GM18868 (cell line): ENCODE measurements around the gene SLC25A2.
"Not testable (repeated sequence)": the region's sequence is repeated elsewhere in the genome, so short reads cannot be mapped to it uniquely, and the experiment has no call there.

Experiments
- ATAC-seq: cut with Tn5 transposase; IDR thresholded peaks from one replicate; pipeline ENCODE4 v1.9.1; 2021; ENCODE audit warnings: mild to moderate bottlenecking, moderate library complexity; ENCODE audit not compliant: unreplicated experiment

Gene SLC25A2

GRCh38 chr5:141303756-141304155 lies at the start of gene SLC25A2:
TSS of gene SLC25A2 (minus strand) at chr5:141304049. CDS start at chr5:141303865, 184 bp downstream.
- ATAC-seq, result no peak

GRCh38 chr5:141351591-141351990 lies 47.7 kb upstream of the SLC25A2 start:
- no peak for ATAC-seq

- peak; percentile 84 for ATAC-seq
Measured at GRCh38 chr5:141349917-141350619, 46.2 kb upstream of the SLC25A2 start, which contains the start of gene PCDHGB1. TSS of gene PCDHGB1 (plus strand) at chr5:141350099. CDS start at chr5:141350261, 162 bp downstream.

DNA sequence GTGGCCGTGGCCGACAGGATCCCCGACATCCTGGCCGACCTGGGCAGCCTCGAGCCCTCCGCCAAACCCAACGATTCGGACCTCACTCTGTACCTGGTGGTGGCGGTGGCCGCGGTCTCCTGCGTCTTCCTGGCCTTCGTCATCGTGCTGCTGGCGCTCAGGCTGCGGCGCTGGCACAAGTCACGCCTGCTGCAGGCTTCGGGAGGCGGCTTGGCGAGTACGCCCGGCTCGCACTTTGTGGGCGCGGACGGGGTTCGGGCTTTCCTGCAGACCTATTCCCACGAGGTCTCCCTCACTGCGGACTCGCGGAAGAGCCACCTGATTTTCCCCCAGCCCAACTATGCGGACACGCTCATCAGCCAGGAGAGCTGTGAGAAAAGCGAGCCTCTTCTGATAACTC lies 42.2 kb upstream of the SLC25A2 start:
- not testable (repeated sequence) for ATAC-seq

DNA sequence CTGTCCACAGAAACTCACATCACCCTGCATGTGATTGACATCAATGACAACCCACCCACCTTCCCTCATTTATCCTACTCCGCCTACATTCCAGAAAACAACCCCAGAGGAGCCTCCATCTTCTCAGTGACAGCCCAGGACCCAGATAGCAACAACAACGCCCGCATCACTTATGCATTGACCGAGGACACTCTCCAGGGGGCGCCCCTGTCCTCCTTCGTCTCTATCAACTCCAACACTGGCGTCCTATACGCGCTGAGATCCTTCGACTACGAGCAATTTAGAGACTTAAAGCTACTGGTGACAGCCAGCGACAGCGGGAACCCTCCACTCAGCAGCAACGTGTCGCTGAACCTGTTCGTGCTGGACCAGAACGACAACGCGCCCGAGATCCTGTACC lies 41.5 kb upstream of the SLC25A2 start:
- ATAC-seq, result no peak

DNA sequence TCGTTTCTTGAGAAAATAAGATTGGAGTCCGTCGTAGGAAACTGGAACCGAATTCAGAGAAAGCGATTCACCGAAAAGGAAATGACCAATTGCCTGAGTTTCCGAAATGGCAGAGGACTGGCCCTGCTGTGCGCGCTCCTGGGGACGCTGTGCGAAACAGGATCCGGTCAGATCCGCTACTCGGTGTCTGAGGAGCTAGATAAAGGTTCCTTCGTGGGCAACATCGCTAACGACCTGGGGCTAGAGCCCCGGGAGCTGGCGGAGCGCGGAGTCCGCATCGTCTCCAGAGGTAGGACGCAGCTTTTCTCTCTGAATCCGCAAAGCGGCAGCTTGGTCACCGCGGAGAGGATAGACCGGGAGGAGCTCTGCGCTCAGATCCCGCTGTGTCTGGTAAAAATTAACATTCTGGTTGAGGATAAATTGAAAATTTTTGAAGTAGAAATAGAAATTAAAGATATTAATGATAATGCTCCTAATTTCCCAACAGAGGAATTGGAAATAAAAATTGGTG lies 40.2 kb upstream of the SLC25A2 start:
- ATAC-seq, result peak; percentile 67

GRCh38 chr5:141343242-141343952 lies 39.5 kb upstream of the SLC25A2 start, which contains the start of gene PCDHGA3:
TSS of gene PCDHGA3 (plus strand) at chr5:141343829. CDS start at chr5:141344034, 205 bp downstream.
- peak; percentile 79 for ATAC-seq

DNA sequence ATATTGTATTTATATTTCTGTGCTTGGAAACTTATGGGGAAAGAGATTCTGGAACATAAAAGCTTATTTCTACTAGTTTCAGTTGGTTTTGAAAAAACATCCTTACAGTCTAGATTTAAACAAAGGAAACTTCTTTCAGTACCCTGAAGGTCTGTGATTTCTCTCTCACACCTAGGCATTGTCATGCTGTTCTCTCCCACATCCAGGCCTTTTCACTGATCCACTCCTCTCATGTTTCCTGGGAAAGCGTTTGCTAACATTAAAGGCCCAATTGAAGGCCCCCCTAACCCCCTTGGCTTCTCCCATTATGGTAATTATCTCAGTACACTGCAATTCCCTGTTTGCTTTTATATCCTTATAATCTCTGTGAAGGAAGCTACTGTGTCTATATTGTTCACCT lies 38.9 kb upstream of the SLC25A2 start:
- no peak for ATAC-seq

- ATAC-seq, result not testable (repeated sequence)
Measured at GRCh38 chr5:141340781-141341354, 37.0 kb upstream of the SLC25A2 start.

- peak; percentile 94 for ATAC-seq
Measured at GRCh38 chr5:141338538-141339306, 34.9 kb upstream of the SLC25A2 start, which contains the start of gene PCDHGA2. TSS of gene PCDHGA2 (plus strand) at chr5:141338760.

DNA sequence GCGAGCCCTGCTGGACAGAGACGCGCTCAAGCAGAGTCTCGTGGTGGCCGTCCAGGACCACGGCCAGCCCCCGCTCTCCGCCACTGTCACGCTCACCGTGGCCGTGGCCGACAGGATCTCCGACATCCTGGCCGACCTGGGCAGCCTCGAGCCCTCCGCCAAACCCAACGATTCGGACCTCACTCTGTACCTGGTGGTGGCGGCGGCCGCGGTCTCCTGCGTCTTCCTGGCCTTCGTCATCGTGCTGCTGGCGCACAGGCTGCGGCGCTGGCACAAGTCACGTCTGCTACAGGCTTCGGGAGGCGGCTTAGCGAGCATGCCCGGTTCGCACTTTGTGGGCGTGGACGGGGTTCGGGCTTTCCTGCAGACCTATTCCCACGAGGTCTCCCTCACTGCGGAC lies 28.7 kb upstream of the SLC25A2 start:
- not testable (repeated sequence) for ATAC-seq

- peak; percentile 73 for ATAC-seq
Measured at GRCh38 chr5:141330299-141331080, 26.6 kb upstream of the SLC25A2 start, which contains the start of gene PCDHGA1. TSS of gene PCDHGA1 (plus strand) at chr5:141330514.

- ATAC-seq, result no peak
Measured at GRCh38 chr5:141328231-141328630, 24.4 kb upstream of the SLC25A2 start.

DNA sequence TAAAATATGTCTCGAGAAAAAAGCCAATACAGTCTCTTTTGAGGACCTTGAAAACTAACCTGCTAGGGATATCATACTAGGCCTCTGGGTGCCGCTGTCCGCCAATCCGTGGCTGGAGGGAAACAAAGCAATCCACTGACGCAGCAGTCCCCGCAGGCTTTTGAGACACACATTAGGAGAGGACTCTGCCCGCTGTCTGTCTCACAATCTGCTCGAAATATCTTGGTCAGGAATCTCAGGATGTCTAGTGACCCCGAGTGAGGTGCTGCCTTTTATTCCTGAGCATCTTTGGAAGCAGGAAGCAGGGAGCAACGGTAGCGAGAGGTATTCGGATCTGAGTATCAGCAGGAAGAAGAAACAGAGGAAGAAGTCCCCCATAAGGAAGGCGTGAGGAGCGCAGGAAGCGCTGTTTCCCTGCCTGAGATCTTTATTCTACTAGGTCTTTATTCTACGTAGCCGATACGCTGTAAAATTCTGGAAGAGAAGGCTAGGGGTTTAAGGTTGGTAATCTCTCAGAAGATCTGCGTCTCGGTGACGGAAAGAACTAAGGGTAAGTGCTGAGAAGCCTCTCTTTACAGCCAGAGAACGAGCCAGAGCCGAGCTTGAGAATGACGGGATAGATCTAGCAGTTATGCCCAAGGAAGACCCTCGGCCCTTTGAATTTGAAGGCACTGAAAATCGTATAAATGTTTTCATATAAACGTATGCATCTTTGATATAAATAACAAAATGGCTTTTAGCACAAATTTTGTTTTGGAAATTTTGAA lies 22.4 kb upstream of the SLC25A2 start:
- ATAC-seq, result peak; percentile 74

- ATAC-seq, result peak; percentile 27
Measured at GRCh38 chr5:141322261-141322660, 18.4 kb upstream of the SLC25A2 start.

DNA sequence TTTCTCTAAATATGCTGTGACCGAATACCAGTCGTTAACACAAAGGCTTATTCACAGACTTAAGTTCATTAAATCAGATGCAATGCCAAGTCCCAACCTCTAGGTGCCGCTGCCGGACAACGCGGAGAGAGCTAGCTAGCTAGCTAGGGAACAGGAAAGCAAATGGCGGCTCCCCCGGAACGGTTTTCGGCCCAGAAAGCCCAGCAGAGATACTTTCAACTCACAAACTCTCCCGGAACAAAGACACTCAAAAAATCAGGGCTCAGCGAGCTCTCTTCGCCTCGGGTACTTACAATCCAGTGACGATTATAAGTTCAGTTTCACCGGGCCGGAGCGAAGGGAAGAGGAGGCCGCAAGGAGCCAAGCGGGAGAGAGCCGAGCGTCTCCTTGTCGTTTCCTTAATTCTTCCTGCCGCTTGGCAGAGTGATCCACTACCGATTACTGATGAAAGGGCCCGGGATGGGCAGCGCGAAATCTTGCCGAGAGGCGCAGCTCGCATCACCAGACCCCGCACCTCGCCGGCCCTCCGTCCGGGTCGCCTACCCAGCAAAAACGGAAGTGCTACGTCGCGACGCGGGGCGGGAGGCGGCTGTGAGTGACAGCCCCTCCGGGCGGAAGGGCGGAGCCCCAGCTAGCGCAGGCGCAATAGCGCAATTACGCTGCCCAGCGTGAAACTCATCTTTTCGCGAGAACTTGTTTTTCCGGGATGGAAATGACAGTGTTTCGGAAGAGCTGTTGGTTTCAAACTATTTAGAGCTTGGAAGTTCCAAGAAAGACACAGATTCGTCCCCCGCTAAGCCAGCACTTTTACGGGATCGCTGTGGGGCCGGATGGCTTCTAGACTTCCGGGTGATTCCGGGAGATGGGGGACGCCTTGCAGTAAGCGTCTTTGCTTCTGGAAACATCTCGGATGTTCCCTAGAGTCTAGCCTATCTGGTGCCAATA lies 16.6 kb upstream of the SLC25A2 start, which contains the start of gene TAF7:
TSS of gene TAF7 (minus strand) at position 560 of the 945 bp plus-strand sequence. CDS start 740 bp downstream, outside the sequence.
- ATAC-seq, result peak; percentile 86

GRCh38 chr5:141319699-141320098 lies 15.8 kb upstream of the SLC25A2 start:
- no peak for ATAC-seq

DNA sequence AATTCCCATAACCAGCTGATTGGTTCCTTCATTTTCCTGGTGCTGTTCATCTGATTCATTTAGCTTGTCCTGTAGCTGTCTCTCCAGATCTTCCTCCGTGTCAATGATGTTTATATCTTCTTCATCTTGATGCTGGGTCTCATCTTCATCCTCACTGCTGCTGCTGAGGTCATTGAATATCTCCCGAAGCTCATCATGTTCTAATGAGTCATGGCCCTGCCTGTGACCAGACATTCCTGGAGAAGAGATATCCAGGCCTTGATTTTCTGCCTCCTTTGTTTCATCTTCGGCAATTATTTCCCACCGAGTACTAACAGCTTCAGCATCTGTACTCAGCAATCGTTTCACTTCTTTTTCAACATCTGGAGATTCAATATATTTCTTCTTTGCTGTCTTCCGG lies 15.4 kb upstream of the SLC25A2 start:
- ATAC-seq, result no peak
